HuH-7.5 (cell line): ENCODE results near the gene WWTR1.
A peak's percentile ranks its signal among the peaks of the same experiment; 100 is the strongest.

ENCODE experiments used
- DNase-seq: peaks from one replicate; pipeline ENCODE4 v3.0.0; 2011; ENCODE audit warnings: low spot score

The WWTR1 gene

GRCh38 chr3:149657926-149658743, at the start of gene WWTR1:
TSS of gene WWTR1 (minus strand) at chr3:149658025. CDS start at chr3:149657306, 719 bp downstream.
- DNase-seq: peak; percentile 82

- no peak for DNase-seq
Observed at GRCh38 chr3:149706905-149707304, 49.1 kb upstream of the WWTR1 start.

- no peak for DNase-seq
Observed at GRCh38 chr3:149705416-149705815, 47.6 kb upstream of the WWTR1 start.

- no peak for DNase-seq
Observed at GRCh38 chr3:149703466-149703865, 45.6 kb upstream of the WWTR1 start.

- no peak for DNase-seq
Observed at GRCh38 chr3:149702691-149703441, 45.0 kb upstream of the WWTR1 start.

GRCh38 chr3:149701977-149702350, 44.1 kb upstream of the WWTR1 start:
- DNase-seq: no peak

GRCh38 chr3:149701206-149701976, 43.6 kb upstream of the WWTR1 start:
- DNase-seq: no peak

GRCh38 chr3:149688122-149688757, 30.4 kb upstream of the WWTR1 start:
- DNase-seq: no peak

- DNase-seq: no peak
Observed at GRCh38 chr3:149686996-149687395, 29.2 kb upstream of the WWTR1 start.

- DNase-seq: no peak
Observed at GRCh38 chr3:149678351-149678950, 20.6 kb upstream of the WWTR1 start.

GRCh38 chr3:149673393-149673792, 15.6 kb upstream of the WWTR1 start:
- no peak for DNase-seq

- DNase-seq: no peak
Observed at GRCh38 chr3:149670742-149671492, 13.1 kb upstream of the WWTR1 start.

- no peak for DNase-seq
Observed at GRCh38 chr3:149667576-149667975, 9.8 kb upstream of the WWTR1 start.

- no peak for DNase-seq
Observed at GRCh38 chr3:149663966-149664365, 6.1 kb upstream of the WWTR1 start.

- DNase-seq: no peak
Observed at GRCh38 chr3:149662240-149662887, 4.5 kb upstream of the WWTR1 start.

- DNase-seq: no peak
Observed at GRCh38 chr3:149660462-149660861, 2.6 kb upstream of the WWTR1 start.

GRCh38 chr3:149658744-149659497, 1.1 kb upstream of the WWTR1 start:
- peak; percentile 49 for DNase-seq

- DNase-seq: peak; percentile 53
Observed at GRCh38 chr3:149657321-149657925, 402 bp downstream of the WWTR1 start.
